RWPE1 (cell line): ENCODE measurements around the gene ZNF718.

Source experiments
- CTCF ChIA-PET: fragments of 350-600 bp; sonication (Branson Sonifier 250); formaldehyde crosslinking; extraction: SDS; loops from one replicate; lab custom pipeline; 2021; lab: Yijun Ruan, JAX
- POLR2A ChIA-PET: fragments of 400-600 bp; formaldehyde crosslinking; extraction: SDS; loops from one replicate; lab custom pipeline; 2020; ENCODE audit warnings: antibody characterized with exemption; ENCODE audit not compliant: low non-redundant PET; lab: Yijun Ruan, JAX
- DNase-seq: peaks from one replicate; pipeline ENCODE4 v3.0.0; 2012; ENCODE audit warnings: low spot score
- H3K27ac ChIP-seq: fragments of 450-650 bp; 2 replicates; pipeline ENCODE4 v1.5.1; 2017
- CTCF ChIP-seq: fragments of 450-650 bp; conservative IDR thresholded peaks from 2 replicates; pipeline ENCODE4 v1.5.1; 2017; ENCODE audit warnings: low read depth, mild to moderate bottlenecking

ZNF718 gene

GRCh38 chr4:107444-108429, 16.6 kb upstream of the ZNF718 start:
- no peak overlapping the region for H3K27ac ChIP-seq
- TF ChIP-seq CTCF: no peak
- POLR2A ChIA-PET: no interaction called here
- CTCF ChIA-PET: no interaction called here
- no peak for DNase-seq

- no peak for TF ChIP-seq CTCF
- CTCF ChIA-PET: no interaction called here
- no peak for DNase-seq
- no peak overlapping the region for H3K27ac ChIP-seq
- POLR2A ChIA-PET: no interaction called here
Observed at GRCh38 chr4:112771-113170, 11.5 kb upstream of the ZNF718 start.

DNA sequence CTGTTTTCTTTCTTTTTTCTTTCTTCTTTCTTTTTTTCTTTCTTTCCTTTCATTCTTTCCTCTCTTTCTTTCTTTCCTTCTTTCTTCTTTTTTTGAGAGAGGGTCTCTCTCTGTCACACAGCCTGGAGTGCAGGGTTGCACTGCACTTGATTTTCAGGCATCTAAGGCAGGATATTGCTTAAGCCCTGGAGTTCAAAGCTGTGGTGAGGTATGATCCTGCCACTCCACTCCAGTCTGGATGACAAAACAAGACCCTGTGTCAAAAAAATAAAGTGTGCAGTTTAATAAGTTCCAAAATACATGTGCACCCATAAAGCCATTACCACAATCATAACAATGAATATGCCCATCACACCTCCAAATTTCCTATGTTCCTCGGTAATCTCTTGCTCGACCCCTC, 10.6 kb upstream of the ZNF718 start:
- POLR2A ChIA-PET: no interaction called here
- CTCF ChIA-PET: interaction anchor here (1.5 kb wide), 1 partner anchor 10 kb away, joined by 6 read pairs; no protein-coding TSS in a partner anchor
- DNase-seq: no peak
- no peak overlapping the region for H3K27ac ChIP-seq
- no peak for TF ChIP-seq CTCF

DNA sequence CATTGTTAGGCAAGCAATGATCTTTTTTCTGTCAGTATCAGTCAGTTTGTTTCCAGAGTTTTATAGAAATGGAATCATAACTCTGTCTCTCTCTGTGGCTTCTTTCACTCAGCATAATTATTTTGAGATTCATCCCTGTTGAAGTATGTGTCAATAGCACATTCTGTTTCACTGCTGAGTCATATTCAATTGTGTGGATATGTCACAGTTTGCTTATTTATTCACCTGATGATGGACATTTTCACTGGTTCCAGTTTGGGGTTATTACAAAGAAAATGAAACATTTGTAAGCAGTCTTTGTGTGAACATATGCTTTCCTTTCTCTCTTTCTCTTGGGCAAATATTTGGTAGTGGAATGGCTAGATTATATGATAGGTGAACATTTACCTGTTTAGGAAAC, 10.2 kb upstream of the ZNF718 start:
- ChIA-PET POLR2A (no interaction called here), CTCF (interaction anchor here (1.5 kb wide), 1 partner anchor 9 kb away, joined by 6 read pairs; no protein-coding TSS in a partner anchor)
- no peak for TF ChIP-seq CTCF
- H3K27ac ChIP-seq: no peak overlapping the region
- no peak for DNase-seq

DNA sequence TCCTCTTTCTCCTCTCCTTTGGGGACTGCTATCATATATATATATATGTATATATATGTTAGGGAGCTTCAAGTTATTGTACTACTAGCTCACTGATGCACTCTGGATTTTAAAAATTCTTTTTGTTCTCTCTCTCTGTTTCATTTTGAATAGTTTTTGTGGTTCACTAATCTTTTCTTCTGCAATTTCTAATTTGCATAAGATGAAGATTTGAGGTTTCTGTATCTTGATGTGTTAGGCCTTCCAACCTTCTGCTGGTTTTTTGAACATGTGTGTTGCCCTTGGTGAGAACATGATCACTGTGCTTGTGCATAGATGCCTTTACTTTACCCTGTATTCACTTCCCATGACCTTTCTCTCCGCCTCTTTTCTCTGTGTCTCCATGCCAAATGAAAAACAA, 7.8 kb upstream of the ZNF718 start:
- no peak for DNase-seq
- no peak overlapping the region for H3K27ac ChIP-seq
- ChIA-PET CTCF (no interaction called here), POLR2A (no interaction called here)
- no peak for TF ChIP-seq CTCF

- DNase-seq: no peak
- POLR2A ChIA-PET: no interaction called here
- no peak overlapping the region for H3K27ac ChIP-seq
- TF ChIP-seq CTCF: no peak
- CTCF ChIA-PET: no interaction called here
Observed at GRCh38 chr4:120616-121015, 3.7 kb upstream of the ZNF718 start.
